Measurements from ENCODE around the gene TMED6. TPM values are rescaled to one million over a fixed set of nuclear protein-coding genes. Genes with fewer than 3 reads are reported as not detected.

TMED6 gene
- total RNA-seq, 2 donors from 2014 or later = 3.3 to 3.7 TPM

DNA sequence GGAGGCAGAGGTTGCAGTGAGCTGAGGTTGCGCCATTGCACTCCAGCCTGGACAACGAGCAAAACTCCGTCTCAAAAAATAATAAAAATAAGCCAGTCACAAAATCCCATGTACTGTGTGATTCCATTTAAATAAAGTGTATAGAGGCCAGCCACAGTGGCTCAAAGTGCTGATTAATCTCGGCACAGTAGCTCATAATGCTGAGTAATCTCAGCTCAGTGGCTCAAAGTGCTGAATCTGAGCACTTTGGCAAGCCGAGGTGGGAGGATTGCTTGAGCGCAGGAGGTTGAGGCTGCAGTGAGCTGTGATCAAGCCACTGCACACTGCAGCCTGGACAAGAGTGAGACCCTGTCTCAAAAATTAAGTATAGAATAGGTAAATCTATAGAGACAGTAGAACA lies 4.9 kb downstream of the TMED6 start:
- ATAC-seq (replicated peaks in 1 of 2) (peak in 1 of 2 donors; percentile 39), DNase-seq (no peak)
- H3K4me3 Mint-ChIP-seq = no peak overlapping the region
- H3K27me3 Mint-ChIP-seq (ENCODE audit: low read depth) = no peaks in the 10 kb centered on the region
- peak overlapping the region; percentile 76 for H3K27ac Mint-ChIP-seq
- peaks cover 23% of the 10 kb centered on the region for H3K4me1 Mint-ChIP-seq (ENCODE audit: low read depth)
- peaks cover 2 to 10% of the 10 kb centered on the region in 2 donors for H3K36me3 Mint-ChIP-seq (ENCODE audit: insufficient read depth in 2 of 2)
- no peaks in the 10 kb centered on the region for H3K9me3 Mint-ChIP-seq

DNA sequence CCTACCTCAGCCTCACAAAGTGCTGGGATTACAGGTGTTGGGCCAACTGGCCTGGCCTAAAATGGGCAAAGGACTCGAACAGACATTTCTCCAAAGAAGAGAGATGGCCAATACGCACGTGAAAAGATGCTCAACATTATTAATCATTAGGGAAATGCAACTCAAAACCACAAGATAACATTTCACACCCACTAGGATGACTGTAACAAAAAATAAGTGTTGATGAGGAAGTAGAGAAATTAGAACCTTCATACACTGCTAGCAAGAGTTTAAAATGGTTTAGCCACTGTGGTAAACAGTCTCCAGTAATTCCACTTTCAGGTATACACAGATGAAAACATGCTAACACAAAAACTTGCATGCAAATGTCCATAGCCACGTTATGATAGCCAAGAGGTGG lies 5.7 kb downstream of the TMED6 start:
- Mint-ChIP-seq H3K27me3 (ENCODE audit: low read depth) (no peaks in the 10 kb centered on the region), H3K27ac (peak overlapping the region; percentile 27), H3K4me3 (no peak overlapping the region), H3K9me3 (no peaks in the 10 kb centered on the region), H3K4me1 (ENCODE audit: low read depth) (peaks cover 30% of the 10 kb centered on the region), H3K36me3 (ENCODE audit: insufficient read depth in 2 of 2) (peaks cover 5 to 10% of the 10 kb centered on the region in 2 donors)
- DNase-seq = no peak
- ATAC-seq (replicated peaks in 1 of 2) = peak in 1 of 2 donors; percentile 25

DNA sequence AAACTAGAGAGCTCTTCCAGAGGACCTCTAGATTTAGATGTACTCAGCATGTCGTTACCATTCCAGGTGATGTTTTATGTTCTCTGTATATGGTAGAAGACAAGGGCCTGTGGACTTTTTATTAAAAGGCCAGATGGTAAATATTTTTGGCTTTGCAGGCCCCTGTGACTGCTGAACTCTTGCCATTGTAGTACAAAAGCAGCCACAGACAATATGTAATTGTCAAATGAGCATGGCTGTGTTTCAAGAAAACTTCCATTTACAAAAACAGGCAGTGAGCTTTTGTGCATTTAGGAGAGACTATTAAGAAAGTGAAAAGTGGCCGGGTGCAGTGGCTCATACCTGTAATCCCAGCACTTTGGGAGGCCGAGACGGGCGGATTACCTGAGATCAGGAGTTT lies 7.4 kb downstream of the TMED6 start:
- H3K27me3 Mint-ChIP-seq (ENCODE audit: low read depth) = no peaks in the 10 kb centered on the region
- H3K9me3 Mint-ChIP-seq = no peaks in the 10 kb centered on the region
- no peak overlapping the region for H3K27ac Mint-ChIP-seq
- peaks cover 39% of the 10 kb centered on the region for H3K4me1 Mint-ChIP-seq (ENCODE audit: low read depth)
- H3K36me3 Mint-ChIP-seq (ENCODE audit: insufficient read depth in 2 of 2) = peaks cover 11 to 13% of the 10 kb centered on the region in 2 donors
- ATAC-seq (replicated peaks in 1 of 2) = no peak
- H3K4me3 Mint-ChIP-seq = no peak overlapping the region
- no peak for DNase-seq

DNA sequence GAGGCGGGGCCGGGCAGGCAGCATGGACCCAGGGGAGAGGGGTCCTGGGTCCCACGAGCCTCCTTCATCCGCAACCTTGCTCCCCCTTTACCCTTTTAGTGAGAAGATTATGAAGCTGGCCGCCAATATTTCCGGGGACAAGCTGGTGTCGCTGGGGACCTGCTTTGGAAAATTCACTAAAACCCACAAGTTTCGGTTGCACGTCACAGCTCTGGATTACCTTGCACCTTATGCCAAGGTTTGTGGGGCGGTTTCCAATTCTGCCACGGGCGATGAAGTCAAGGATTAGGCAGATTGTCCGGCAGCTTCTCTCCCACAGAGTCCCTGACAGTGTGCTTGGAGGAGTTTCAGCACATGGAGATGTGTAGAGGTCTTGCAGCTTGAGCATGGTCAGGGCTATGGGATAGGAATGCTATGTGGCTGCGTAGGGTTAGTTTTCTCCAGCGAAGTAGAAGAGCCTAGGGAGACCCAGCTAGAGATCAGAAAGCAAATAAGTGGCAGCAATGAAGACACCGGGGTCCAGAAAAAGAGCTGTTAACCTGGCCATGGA lies 11.4 kb downstream of the TMED6 start:
- Mint-ChIP-seq H3K4me1 (ENCODE audit: low read depth) (peaks cover 63% of the 10 kb centered on the region), H3K36me3 (ENCODE audit: insufficient read depth in 2 of 2) (peaks cover 11 to 25% of the 10 kb centered on the region in 2 donors)
- ATAC-seq (replicated peaks in 1 of 2) = no peak

DNA sequence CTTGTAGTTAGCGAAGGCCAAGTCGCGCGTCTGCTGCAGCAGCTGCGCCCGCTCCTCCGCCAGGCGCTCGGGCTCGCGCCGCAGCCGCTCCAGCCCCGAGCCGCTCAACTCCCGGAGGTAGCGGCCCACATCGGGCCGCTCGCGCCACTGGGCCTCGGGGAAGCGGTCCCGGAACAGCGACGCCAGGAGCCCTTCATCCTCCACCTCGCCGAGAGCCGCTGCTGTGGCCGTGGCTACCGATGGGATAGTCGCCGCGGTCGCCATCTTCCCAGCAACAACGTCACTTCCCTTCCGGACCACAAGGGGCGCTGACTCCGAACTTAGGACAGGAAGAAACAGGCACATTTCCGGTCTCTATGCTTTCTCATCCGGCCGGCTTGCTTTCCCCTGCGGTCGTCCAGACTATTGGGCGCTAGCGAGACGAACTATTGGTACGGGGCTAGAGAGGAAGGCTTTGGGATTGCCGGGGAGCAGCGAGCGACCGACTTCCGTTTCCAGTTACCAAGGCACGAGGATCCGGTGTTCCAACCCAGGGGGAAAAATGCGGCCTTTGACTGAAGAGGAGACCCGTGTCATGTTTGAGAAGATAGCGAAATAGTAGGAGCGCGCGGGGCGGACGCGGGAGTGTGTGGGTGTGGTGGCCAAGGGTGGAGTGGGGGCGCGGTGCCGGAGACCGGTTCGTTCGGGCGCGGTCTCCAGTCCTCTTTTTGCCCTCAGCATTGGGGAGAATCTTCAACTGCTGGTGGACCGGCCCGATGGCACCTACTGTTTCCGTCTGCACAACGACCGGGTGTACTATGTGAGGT lies 12.1 kb downstream of the TMED6 start, which contains the start of the genes COG8 and NIP7:
Gene COG8 (minus strand): TSS at position 276 of the 806 bp plus-strand sequence. CDS start 12 bp downstream, at position 264.
Gene NIP7 (plus strand): TSS at position 484 of the 806 bp plus-strand sequence. CDS start 58 bp downstream, at position 542.
- peak; percentile 91 to 95 for ATAC-seq (replicated peaks in 1 of 2)
- Mint-ChIP-seq H3K27ac (peak within 1 kb of the TSS; percentile 98), H3K27me3 (ENCODE audit: low read depth) (no peaks in the 10 kb centered on the region), H3K4me1 (ENCODE audit: low read depth) (peaks cover 63% of the 10 kb centered on the region), H3K4me3 (peak within 1 kb of the TSS; percentile 96 to 97), H3K9me3 (no peaks in the 10 kb centered on the region), H3K36me3 (ENCODE audit: insufficient read depth in 2 of 2) (peaks cover 15 to 28% of the 10 kb centered on the region in 2 donors)
- DNase-seq = peak; percentile 94

More for the DNA sequence above, 11.4 kb downstream of the TMED6 start:
- H3K9me3 Mint-ChIP-seq = no peaks in the 10 kb centered on the region
- H3K27me3 Mint-ChIP-seq (ENCODE audit: low read depth) = no peaks in the 10 kb centered on the region
- DNase-seq = no peak
- H3K4me3 Mint-ChIP-seq = peak overlapping the region; percentile 96 to 97
- peak overlapping the region; percentile 98 for H3K27ac Mint-ChIP-seq

DNA sequence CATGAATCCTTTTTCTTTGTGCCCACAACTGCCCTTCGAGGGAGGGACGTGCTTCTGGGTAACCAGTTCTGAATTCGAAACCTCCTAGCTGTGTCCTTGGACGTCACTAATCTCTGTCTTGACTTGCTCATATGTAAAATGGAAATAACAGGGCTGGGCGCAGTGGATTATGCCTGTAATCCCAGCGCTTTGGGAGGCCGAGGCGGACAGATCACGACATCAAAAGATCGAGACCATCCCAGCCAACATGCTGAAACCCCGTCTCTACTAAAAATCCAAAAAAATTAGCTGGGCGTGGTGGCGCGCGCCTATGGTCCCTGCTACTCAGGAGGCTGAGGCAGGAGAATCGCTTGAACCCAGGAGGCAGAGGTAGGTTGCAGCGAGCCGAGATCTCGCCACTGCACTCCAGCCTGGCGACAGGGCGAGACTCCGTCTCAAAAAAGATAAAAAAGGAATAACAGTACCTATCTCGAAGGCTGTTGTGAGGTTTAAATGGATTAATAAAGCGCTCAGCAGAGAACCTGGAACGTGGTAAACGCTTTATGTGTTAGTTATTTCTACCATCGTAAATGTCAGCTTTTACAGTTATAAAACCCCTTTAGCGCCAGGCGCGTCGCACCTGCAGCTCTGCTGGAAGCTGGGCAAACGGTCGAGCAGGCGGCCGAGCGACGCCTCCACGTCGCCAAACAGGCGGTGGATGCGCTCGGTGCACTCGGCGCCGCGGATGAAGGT lies 12.9 kb downstream of the TMED6 start:
- H3K36me3 Mint-ChIP-seq (ENCODE audit: insufficient read depth in 2 of 2) = peaks cover 15 to 31% of the 10 kb centered on the region in 2 donors
- H3K4me3 Mint-ChIP-seq = peak overlapping the region; percentile 96 to 97
- ATAC-seq (replicated peaks in 1 of 2) = no peak
- peaks cover 69% of the 10 kb centered on the region for H3K4me1 Mint-ChIP-seq (ENCODE audit: low read depth)
- H3K9me3 Mint-ChIP-seq = no peaks in the 10 kb centered on the region
- H3K27me3 Mint-ChIP-seq (ENCODE audit: low read depth) = no peaks in the 10 kb centered on the region
- peak overlapping the region; percentile 87 for H3K27ac Mint-ChIP-seq
- no peak for DNase-seq

DNA sequence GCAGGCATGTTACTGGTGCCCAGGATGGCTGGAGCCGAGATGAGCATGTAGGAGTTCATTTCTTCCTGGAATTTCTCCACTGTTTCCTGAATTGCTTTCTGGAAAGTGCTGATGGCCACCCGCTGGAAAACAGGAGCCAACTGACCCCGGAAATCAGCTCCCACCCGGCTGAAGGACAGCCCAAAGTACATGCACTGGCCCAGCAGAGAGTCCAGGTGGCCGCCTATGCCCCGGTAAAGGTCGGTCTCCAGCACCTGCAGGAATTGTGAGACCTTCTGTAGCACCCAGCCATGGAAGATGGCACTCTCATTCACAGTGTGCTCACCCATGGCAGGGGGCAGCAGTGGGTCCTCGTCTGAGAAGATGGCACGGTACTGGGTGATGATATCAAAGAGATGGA lies 16.9 kb downstream of the TMED6 start:
- H3K27me3 Mint-ChIP-seq (ENCODE audit: low read depth) = no peaks in the 10 kb centered on the region
- peaks cover 57% of the 10 kb centered on the region for H3K4me1 Mint-ChIP-seq (ENCODE audit: low read depth)
- no peaks in the 10 kb centered on the region for H3K9me3 Mint-ChIP-seq
- no peak overlapping the region for H3K27ac Mint-ChIP-seq
- H3K36me3 Mint-ChIP-seq (ENCODE audit: insufficient read depth in 2 of 2) = peaks cover 10 to 26% of the 10 kb centered on the region in 2 donors
- no peak for ATAC-seq (replicated peaks in 1 of 2)
- H3K4me3 Mint-ChIP-seq = no peak overlapping the region
- DNase-seq = no peak

DNA sequence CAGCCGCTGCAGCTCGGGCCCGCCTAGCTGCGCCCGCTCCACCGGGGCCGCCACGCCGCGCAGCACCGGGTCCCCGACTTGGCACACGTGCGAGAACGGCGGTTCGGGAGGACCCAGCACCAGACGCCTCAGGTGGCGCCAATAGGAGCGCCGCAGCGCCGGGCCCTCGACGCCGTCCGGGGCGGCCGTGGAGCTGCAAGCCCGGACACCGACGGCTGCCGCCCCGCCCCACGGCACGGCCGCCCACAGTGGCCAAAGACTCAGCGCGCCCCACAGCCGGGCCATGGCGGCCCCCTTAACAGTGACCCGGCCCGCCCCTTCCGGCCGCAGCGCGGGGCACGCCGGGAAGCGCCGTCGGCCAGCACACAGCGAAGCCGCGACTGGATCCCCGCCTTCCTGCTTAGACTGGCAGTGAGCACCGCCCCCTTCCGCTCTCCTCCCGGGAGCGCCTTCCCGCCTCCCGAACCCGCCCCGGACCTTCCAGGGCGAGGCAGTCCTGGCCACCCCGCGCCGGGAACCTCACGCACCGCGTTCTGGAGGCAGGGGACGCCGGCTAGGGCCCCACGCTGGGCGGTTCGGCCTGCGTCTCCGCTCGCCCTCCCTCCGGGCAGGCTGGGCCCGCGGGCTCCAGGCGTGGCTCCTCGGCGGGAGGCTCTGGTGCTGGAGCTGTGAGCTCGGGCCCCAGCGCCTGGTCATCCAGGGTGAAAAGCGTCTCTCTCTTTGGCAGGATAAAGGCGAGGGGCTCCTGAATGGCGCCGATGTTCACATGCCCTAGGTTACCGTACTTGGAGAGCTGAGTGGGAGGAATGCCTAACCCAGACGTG lies 21.1 kb downstream of the TMED6 start, which contains the start of gene PDF:
Gene PDF (minus strand): TSS at position 303 of the 824 bp plus-strand sequence. CDS start 18 bp downstream, at position 285.
- peaks cover 64% of the 10 kb centered on the region for H3K4me1 Mint-ChIP-seq (ENCODE audit: low read depth)
- peaks cover 10 to 23% of the 10 kb centered on the region in 2 donors for H3K36me3 Mint-ChIP-seq (ENCODE audit: insufficient read depth in 2 of 2)

DNA sequence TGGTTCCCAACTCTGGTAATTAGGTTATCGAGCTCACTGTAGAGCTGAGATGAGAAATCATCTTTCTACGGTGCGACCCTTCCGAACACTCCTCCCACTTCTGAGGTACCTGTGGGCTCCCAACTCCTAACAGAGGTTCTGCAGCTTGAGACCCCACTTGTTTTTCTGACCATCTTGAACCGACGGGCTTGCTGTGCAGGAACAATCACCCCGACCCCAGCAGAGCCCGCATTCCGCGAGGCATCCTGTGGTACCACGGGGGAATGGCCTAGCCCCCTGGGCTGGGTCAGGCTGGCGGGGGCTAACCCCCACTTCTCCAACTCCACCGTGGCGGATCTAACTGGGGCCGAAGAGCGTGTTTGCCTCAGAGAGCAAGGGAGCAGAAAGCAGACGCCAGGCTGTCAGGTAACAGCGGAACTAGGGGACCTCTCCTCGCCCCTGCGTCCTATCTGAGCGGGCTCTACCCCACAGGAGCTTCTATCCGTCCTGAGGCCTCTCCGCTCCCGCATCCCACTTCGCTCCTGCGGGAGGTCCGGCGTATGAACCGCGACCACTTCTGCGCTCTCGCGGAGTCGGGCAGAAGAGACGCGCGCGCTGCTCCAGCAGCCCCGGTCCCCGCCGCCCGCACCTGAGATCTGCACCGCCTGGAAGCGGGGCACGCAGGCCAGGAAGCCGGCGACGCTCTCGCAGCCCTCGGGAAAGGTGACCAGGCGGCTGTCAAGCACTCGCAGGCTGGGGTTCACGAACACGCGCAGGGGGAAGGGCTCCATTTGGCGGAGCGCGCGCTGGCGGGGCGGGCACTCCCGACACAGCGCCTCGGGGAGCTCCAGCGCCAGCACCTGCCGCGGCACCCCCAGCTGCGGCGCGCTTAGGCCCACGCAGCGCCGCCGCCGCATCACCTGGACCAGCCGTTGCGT lies 22.0 kb downstream of the TMED6 start:
- peak; percentile 52 to 56 for ATAC-seq (replicated peaks in 1 of 2)
- no peaks in the 10 kb centered on the region for H3K9me3 Mint-ChIP-seq
- H3K4me1 Mint-ChIP-seq (ENCODE audit: low read depth) = peaks cover 72% of the 10 kb centered on the region
- H3K4me3 Mint-ChIP-seq = peak overlapping the region; percentile 81 to 89
- H3K27me3 Mint-ChIP-seq (ENCODE audit: low read depth) = no peaks in the 10 kb centered on the region
- peak in 1 of 2 donors; percentile 59 for DNase-seq
- H3K27ac Mint-ChIP-seq = peak overlapping the region; percentile 45
- peaks cover 6 to 20% of the 10 kb centered on the region in 2 donors for H3K36me3 Mint-ChIP-seq (ENCODE audit: insufficient read depth in 2 of 2)

More for the DNA sequence above, 21.1 kb downstream of the TMED6 start, which contains the start of gene PDF:
- peak; percentile 96 to 97 for ATAC-seq (replicated peaks in 1 of 2)
- Mint-ChIP-seq H3K27me3 (ENCODE audit: low read depth) (no peaks in the 10 kb centered on the region), H3K9me3 (no peaks in the 10 kb centered on the region), H3K4me3 (peak within 1 kb of the TSS; percentile 89 to 90), H3K27ac (peak within 1 kb of the TSS; percentile 84)
- peak; percentile 89 to 91 for DNase-seq

DNA sequence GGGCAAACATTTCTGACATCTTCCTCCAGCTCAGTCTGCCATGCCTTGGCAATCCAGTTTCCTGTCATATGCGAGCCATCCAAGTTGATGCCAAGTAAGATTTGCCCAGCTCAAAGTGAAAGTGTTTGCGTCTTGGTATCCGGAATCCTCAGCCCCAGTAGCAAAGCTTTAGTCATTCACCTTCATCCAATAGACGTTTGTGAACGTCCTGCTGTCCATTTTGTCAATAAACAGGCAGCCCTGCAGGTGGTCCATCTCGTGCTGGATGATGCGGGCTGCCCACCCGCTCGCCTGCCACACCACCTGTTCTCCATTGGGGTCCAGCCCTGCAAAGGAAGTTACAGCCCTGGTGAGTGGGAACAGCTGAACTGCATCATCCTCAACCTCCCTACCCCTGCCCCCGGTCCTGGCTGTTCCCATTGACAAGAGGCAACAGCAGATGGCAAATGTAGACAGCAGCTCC lies 22.7 kb downstream of the TMED6 start:
- H3K4me1 Mint-ChIP-seq (ENCODE audit: low read depth) = peaks cover 73% of the 10 kb centered on the region
- no peaks in the 10 kb centered on the region for H3K9me3 Mint-ChIP-seq
- no peak for ATAC-seq (replicated peaks in 1 of 2)
- no peaks in the 10 kb centered on the region for H3K27me3 Mint-ChIP-seq (ENCODE audit: low read depth)
- H3K4me3 Mint-ChIP-seq = peak overlapping the region; percentile 81 to 89
- H3K36me3 Mint-ChIP-seq (ENCODE audit: insufficient read depth in 2 of 2) = peaks cover 6 to 17% of the 10 kb centered on the region in 2 donors
- peak overlapping the region; percentile 45 for H3K27ac Mint-ChIP-seq
- peak in 1 of 2 donors; percentile 23 for DNase-seq

DNA sequence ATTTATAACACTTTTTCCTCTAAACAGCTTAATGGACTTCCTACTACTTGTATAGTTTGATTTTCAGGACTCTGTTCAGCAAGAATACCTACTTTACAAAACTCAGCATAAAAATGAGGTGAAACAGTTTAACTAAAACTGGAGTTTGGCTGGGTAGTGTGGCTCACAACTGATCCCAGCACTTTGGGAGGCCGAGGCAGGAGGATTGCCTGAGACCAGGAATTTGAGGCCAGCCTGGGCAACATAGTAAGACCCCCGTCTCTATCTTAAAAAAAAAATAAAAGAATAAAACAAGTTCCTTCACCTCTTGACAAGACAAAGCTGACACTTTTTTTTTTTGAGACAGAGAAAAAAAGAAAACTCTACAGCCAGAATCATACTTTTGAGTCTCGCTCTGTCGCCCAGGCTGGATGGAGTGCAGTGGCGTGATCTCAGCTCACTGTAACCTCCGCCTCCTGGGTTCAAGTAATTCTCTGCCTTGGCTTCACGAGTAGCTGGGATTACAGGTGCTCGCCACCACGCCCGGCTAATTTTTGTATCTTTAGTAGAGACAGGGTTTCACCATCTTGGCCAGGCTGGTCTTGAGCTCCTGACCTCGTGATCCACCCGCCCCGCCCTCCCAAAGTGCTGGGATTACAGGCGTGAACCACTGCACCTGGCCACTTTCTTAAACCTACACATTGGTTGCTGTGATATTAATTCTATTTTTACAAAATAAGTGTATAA lies 23.8 kb downstream of the TMED6 start:
- peak overlapping the region; percentile 81 to 89 for H3K4me3 Mint-ChIP-seq
- peaks cover 6 to 16% of the 10 kb centered on the region in 2 donors for H3K36me3 Mint-ChIP-seq (ENCODE audit: insufficient read depth in 2 of 2)
- ATAC-seq (replicated peaks in 1 of 2) (no peak), DNase-seq (no peak)
- peak overlapping the region; percentile 77 for H3K27ac Mint-ChIP-seq
- H3K4me1 Mint-ChIP-seq (ENCODE audit: low read depth) = peaks cover 70% of the 10 kb centered on the region
- no peaks in the 10 kb centered on the region for H3K9me3 Mint-ChIP-seq
- no peaks in the 10 kb centered on the region for H3K27me3 Mint-ChIP-seq (ENCODE audit: low read depth)

All from activated T-cell treated with anti-CD3 and anti-CD28 coated beads, Interleukin-2, amount 50 U/mL, for 72 hours (primary cell).